MCF 10A (cell line): Measurements from ENCODE around the gene AMH. TPM values are rescaled to one million over a fixed set of nuclear protein-coding genes. Genes with fewer than 3 reads are reported as not detected.

Experiments
- BruUV-seq: library from RNA; stranded (reverse); fragments of 400-500 nt; replicated peaks from 2 replicates; lab custom pipeline; 2021; lab: Mats Ljungman, UMichigan
- CTCF ChIA-PET: fragments of 300-600 bp; sonication (Branson Sonifier 250); formaldehyde crosslinking; extraction: SDS; loops from one replicate; lab custom pipeline; 2021; ENCODE audit warnings: antibody characterized with exemption, inconsistent platforms; lab: Yijun Ruan, JAX
- POLR2A ChIA-PET: fragments of 300-600, 350-650 bp; sonication (Branson Sonifier 250); formaldehyde crosslinking; extraction: SDS; loops from one replicate; lab custom pipeline; 2020; ENCODE audit warnings: antibody characterized with exemption, inconsistent platforms; lab: Yijun Ruan, JAX
- DNase-seq: peaks from one replicate; pipeline ENCODE4 v3.0.0-alpha.2; 2018; ENCODE audit not compliant: unreplicated experiment
- H3K27ac Mint-ChIP-seq: one replicate; pipeline ENCODE4 v1.8.0; 2022; ENCODE audit warnings: mild to moderate bottlenecking, low read depth, mixed read lengths; ENCODE audit not compliant: unreplicated experiment
- H3K27me3 Mint-ChIP-seq: one replicate; pipeline ENCODE4 v1.8.0; 2022; ENCODE audit warnings: mixed read lengths; ENCODE audit not compliant: insufficient read depth, unreplicated experiment
- H3K36me3 Mint-ChIP-seq: one replicate; pipeline ENCODE4 v1.8.0; 2022; ENCODE audit warnings: mild to moderate bottlenecking, moderate library complexity, mixed read lengths; ENCODE audit not compliant: insufficient read depth, unreplicated experiment
- H3K4me1 Mint-ChIP-seq: one replicate; pipeline ENCODE4 v1.8.0; 2022; ENCODE audit warnings: mixed read lengths; ENCODE audit not compliant: insufficient read depth, unreplicated experiment
- H3K4me3 Mint-ChIP-seq: one replicate; pipeline ENCODE4 v1.8.0; 2022; ENCODE audit warnings: mild to moderate bottlenecking, moderate library complexity, mixed read lengths; ENCODE audit not compliant: unreplicated experiment
- H3K9me3 Mint-ChIP-seq: one replicate; pipeline ENCODE4 v1.8.0; 2022; ENCODE audit warnings: mixed read lengths; ENCODE audit not compliant: unreplicated experiment
- CTCF ChIP-seq: fragments of 200-600 bp; IDR thresholded peaks from one replicate; pipeline ENCODE4 v1.8.0; 2022; ENCODE audit warnings: antibody characterized with exemption, mild to moderate bottlenecking; ENCODE audit not compliant: unreplicated experiment
- intact Hi-C: fragments of 100-400 bp; cut with micrococcal nuclease; formaldehyde crosslinking; loops from 2 replicates; pipeline ENCODE4 v1.14.1; 2022
- total RNA-seq: library from RNA; stranded (reverse); gene quantifications from 2 replicates; pipeline ENCODE4 v1.2.3, GENCODE V29; 2022

Gene AMH
- total RNA-seq, 1 experiment from 2014 or later = 11.9 TPM

GRCh38 chr19:2271234-2272103 is 22.3 kb downstream of the AMH start:
- intact Hi-C loops = loop anchor here (10.0 kb wide), 1 partner anchor 343 kb away; no protein-coding TSS in a partner anchor
- POLR2A ChIA-PET = interaction anchor here (0.7 to 5.3 kb wide), 12 partner anchors 12 to 198 kb away, joined by 3 to 79 read pairs (median 3); partner anchors contain the start of genes AP3D1, DOT1L, LSM7 and PLEKHJ1
- CTCF ChIA-PET = interaction anchor here (0.7 to 2.5 kb wide), 4 partner anchors 33 to 121 kb away, joined by 3 to 20 read pairs (median 4); no protein-coding TSS in a partner anchor
- Mint-ChIP-seq H3K4me3 (peak overlapping the region; percentile 91), H3K9me3 (no peaks in the 10 kb centered on the region), H3K27ac (peak overlapping the region; percentile 88), H3K27me3 (no peaks in the 10 kb centered on the region), H3K36me3 (peaks cover 53% of the 10 kb centered on the region), H3K4me1 (peaks cover 23% of the 10 kb centered on the region)
- TF ChIP-seq CTCF = no peak
- no TSS peak for BruUV-seq
- DNase-seq = peak; percentile 80

GRCh38 chr19:2273356-2274184 is 24.4 kb downstream of the AMH start:
- peak; percentile 73 for DNase-seq
- ChIA-PET CTCF (interaction anchor here (0.5 to 2.5 kb wide), 11 partner anchors 10 to 118 kb away, joined by 3 to 20 read pairs (median 4); no protein-coding TSS in a partner anchor), POLR2A (interaction anchor here (0.8 to 1.5 kb wide), 2 partner anchors 34 to 36 kb away, joined by 3 read pairs; no protein-coding TSS in a partner anchor)
- H3K4me3 Mint-ChIP-seq = peak overlapping the region; percentile 91
- BruUV-seq = no TSS peak
- H3K4me1 Mint-ChIP-seq = peaks cover 19% of the 10 kb centered on the region
- intact Hi-C loops = loop anchor here (1.0 to 10.0 kb wide), 3 partner anchors 37 to 341 kb away; partner anchors contain the start of genes PLEKHJ1 and SF3A2
- H3K27ac Mint-ChIP-seq = no peak overlapping the region
- H3K36me3 Mint-ChIP-seq = peaks cover 68% of the 10 kb centered on the region
- peak; percentile 94 for TF ChIP-seq CTCF
- H3K27me3 Mint-ChIP-seq = no peaks in the 10 kb centered on the region
- H3K9me3 Mint-ChIP-seq = no peaks in the 10 kb centered on the region

GRCh38 chr19:2274185-2274711 is 25.1 kb downstream of the AMH start:
- BruUV-seq = no TSS peak
- H3K4me3 Mint-ChIP-seq = peak overlapping the region; percentile 50
- CTCF ChIA-PET = interaction anchor here (0.5 to 2.4 kb wide), 16 partner anchors 9 to 133 kb away, joined by 3 to 10 read pairs (median 4); partner anchors contain the start of gene PLEKHJ1

More at GRCh38 chr19:2274185-2274711, 25.1 kb downstream of the AMH start:
- TF ChIP-seq CTCF = no peak
- Mint-ChIP-seq H3K9me3 (no peaks in the 10 kb centered on the region), H3K27me3 (no peaks in the 10 kb centered on the region), H3K4me1 (peaks cover 19% of the 10 kb centered on the region), H3K36me3 (peaks cover 64% of the 10 kb centered on the region), H3K27ac (no peak overlapping the region)
- no peak for DNase-seq
- intact Hi-C loops = loop anchor here (10.0 kb wide), 1 partner anchor 341 kb away; no protein-coding TSS in a partner anchor
- POLR2A ChIA-PET = interaction anchor here (0.8 to 1.5 kb wide), 2 partner anchors 35 to 37 kb away, joined by 3 read pairs; no protein-coding TSS in a partner anchor
